Glomerular endothelial cell (primary cell): Measurements from ENCODE around the gene UGT1A10. TPM values are rescaled to one million over a fixed set of nuclear protein-coding genes. Genes with fewer than 3 reads are reported as not detected.
"Not testable (repeated sequence)": the region's sequence is repeated elsewhere in the genome, so short reads cannot be mapped to it uniquely, and the experiment has no call there.

Source experiments
- DNase-seq: peaks from one replicate; pipeline ENCODE4 v3.0.0-alpha.2; 2011; ENCODE audit warnings: low read depth, low spot score; ENCODE audit errors: extremely low read depth
- total RNA-seq: library from RNA; depleted of rRNA; stranded (reverse); fragments of >200 nt; gene quantifications from 2 replicates; pipeline ENCODE4 v1.2.3, GENCODE V29; 2015

UGT1A10 gene
- total RNA-seq, 1 donor from 2014 or later = not detected

DNA sequence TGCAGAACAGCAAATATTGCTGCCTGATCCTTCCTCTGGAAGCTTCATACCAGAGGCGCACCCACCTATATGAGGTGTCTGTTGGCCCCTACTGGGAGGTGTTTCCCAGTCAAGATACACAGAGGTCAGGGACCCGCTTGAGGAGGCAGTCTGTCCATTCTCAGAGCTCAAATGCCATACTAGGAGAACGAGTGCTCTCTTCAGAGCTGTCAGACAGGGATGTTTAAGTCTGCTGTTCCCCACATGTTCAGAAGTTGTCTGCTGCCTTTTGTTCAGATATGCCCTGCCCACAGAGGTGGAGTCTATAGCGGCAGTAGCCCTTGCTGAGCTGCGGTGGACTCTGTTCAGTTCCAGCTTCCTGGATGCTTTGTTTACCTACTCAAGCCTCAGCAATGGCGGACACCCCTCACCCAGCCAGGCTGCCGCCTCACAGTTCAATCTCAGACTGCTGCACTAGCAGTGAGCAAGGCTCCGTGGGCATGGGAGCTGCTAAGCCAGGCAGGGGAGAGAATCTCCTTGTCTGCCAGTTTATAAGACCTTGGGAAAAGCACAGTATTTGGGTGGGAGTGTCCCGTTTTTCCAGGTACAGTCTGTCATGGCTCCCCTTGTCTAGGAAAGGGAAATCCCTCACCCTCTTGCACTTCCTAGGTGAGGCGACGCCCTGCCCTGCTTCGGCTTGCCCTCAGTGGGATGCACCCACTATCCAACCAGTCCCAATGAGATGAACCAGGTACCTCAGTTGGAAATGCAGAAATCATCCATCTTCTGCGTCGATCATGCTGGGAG, 100.8 kb downstream of the UGT1A10 start:
- DNase-seq = not testable (repeated sequence)

GRCh38 chr2:233740870-233741269, 104.6 kb downstream of the UGT1A10 start:
- no peak for DNase-seq

DNA sequence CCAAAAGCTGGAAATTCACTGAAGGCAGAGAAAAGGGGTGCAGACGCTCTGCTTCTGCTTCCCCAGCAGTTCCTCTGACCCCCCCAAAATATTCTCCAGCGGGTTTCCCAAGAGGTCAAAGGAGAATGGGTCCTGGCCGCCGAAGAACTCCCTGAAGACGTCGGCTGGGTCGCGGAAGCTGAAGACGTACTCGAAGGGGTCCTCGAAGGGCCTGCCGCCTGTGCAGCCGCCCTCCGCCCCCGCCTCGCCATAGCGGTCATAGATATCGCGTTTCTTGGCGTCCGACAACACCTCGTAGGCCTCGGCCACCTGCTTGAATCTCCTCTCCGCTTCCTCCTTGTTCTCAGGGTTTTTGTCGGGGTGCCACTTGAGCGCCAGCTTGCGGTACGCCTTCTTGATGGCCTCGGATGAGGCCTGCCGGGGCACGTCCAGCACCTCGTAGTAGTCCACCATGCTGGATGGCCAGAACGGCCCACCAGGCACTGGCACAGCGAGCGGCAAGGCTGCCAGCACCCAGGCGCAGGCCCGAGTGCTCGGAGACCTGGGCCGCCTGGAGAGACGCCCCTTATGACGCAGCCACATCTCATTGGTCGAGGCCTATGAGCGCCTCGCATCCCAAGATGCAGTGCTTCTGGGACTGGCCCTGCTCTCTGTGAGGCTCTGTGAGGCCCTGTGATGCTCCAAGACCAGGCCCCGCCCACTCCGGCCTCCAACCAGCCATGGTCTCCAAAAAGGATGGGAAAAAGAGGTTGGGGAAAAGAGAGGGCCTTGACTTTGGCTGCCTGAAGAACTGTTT, 107.4 kb downstream of the UGT1A10 start:
- no peak for DNase-seq

DNA sequence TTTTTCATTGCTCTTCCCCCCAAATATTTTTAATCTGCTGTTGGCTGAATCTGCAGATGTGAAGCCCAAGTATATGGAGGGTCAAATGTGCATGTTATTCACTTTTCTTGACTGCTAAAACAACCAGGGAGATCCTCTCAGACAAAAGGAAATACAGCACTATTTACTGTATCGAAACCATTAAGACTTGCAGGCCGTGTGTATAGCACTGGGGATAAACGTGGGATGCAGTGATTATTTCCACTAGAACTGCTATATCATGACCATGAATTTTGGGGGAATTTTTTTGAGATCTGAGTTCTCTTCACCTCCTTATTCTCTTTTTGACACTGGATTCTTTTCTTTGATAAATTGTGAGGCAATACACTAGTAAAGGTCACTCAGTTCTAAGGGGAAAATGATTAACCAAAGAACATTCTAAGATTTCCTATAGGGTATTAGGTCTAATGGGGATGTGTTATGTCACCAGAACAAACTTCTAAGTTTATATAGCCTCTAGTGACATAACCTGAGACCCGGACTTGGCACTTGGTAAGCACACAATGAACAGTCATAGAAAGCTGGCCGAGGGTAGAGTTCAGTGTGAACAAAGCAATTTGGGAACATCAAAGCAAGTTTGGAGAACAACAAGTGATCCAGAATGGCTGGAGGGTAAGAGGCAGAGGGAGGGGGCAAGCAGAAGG, 109.0 kb downstream of the UGT1A10 start:
- no peak for DNase-seq

GRCh38 chr2:233745838-233746237, 109.6 kb downstream of the UGT1A10 start:
- DNase-seq = not testable (repeated sequence)

DNA sequence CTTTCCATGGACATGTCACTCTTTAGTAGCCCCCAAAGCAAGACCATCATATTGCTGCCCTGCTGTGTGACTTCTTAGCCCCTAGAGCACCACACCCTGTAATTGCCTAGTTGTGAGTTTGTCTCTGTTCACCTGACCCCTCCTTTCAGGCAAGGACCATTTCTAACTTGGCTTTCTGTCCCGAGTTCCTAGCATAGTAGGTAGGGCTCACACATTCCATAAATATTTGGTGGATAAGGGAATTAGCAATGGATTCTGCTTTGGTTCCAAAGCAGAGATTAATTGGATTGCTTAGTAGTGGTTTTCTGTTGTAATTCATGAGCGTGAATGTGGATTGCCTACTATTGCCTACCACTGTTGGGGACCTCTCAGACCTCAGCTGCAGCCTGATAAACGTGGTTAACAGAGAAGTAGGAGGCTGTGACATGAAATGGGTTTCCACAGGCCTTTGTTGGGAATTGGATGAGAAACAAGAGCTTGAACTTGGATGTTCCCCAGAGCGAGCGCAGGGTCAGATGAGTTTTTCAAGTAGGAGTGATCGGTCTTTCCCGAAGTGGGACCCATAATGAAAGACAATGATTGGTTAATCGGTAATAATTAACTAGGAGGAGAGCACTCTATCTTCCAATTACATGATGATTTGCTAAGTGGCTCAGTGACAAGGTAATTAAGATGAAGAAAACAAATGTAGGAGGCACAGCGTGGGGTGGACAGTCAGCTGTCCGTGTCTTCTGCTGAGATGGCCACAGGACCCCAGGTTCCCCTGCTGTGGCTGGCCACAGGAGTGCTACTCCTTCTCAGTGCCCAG, 110.4 kb downstream of the UGT1A10 start:
- no peak for DNase-seq

DNA sequence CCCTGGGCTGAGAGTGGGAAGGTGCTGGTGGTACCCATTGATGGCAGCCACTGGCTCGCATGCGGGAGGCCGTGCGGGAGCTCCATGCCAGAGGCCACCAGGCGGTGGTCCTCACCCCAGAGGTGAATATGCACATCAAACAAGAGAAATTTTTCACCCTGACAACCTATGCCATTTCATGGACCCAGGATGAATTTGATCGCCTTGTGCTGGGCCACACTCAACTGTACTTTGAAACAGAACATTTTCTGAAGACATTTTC, 111.0 kb downstream of the UGT1A10 start:
- no peak for DNase-seq

DNA sequence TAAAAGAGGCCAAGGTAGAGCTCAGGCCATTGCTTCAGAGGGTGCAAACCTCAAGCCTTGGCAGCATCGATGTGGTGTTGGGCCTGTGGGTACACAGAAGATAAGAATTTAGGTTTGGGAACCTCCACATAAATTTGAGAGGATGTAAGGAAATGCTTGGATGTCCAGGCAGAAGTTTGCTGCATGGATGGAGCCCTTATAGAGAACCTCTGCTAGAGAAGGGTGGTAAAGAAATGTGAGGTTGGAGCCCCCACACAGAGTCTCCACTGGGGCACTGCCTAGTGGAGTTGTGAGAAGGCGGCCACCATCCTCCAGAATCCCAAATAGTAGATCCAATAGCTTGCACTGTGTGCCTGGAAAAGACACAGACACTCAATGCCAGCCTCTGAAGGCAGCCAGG, 114.4 kb downstream of the UGT1A10 start:
- not testable (repeated sequence) for DNase-seq

- not testable (repeated sequence) for DNase-seq
These were observed 115.2 kb downstream of the UGT1A10 start for GRCh38 chr2:233751212-233752009.

- no peak for DNase-seq
These were observed 118.8 kb downstream of the UGT1A10 start for GRCh38 chr2:233754872-233755611.

DNA sequence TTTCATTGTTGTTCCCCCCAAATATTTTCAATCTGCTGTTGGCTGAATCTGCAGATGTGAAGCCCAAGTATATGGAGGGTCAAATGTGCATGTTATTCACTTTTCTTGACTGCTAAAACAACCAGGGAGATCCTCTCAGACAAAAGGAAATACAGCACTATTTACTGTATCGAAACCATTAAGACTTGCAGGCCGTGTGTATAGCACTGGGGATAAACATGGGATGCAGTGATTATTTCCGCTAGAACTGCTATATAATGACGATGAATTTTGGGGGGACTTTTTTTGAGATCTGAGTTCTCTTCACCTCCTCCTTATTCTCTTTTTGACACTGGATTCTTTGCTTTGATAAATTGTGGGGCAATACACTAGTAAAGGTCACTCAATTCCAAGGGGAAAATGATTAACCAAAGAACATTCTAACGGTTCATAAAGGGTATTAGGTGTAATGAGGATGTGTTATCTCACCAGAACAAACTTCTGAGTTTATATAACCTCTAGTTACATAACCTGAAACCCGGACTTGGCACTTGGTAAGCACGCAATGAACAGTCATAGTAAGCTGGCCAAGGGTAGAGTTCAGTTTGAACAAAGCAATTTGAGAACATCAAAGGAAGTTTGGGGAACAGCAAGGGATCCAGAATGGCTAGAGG, 120.3 kb downstream of the UGT1A10 start:
- DNase-seq = no peak

GRCh38 chr2:233758141-233758540, 121.9 kb downstream of the UGT1A10 start:
- DNase-seq = no peak

DNA sequence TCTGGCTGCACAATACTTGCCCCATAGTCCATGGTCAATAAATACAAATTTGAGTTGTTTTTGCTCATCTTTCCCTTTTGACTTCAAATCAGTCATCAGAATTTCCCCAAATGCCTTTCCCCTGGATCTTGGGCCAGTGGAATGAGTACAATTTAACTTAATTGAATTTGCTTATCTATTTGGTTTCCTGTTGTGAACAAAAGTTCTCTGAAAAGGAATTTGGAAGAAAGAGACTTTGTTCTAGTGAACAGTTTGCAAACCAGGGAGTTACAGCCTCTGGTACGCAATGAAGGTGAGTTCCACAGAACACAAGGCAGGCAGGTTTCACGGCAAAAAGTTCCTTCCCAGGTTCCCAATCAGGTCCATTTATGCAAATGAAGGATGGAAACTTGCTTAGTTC, 122.6 kb downstream of the UGT1A10 start:
- no peak for DNase-seq

- DNase-seq = no peak
These were observed 123.8 kb downstream of the UGT1A10 start, which contains the start of gene UGT1A1 for GRCh38 chr2:233760043-233760442. UGT1A1 (plus strand) TSS chr2:233760270; CDS start chr2:233760288, 18 bp downstream.

DNA sequence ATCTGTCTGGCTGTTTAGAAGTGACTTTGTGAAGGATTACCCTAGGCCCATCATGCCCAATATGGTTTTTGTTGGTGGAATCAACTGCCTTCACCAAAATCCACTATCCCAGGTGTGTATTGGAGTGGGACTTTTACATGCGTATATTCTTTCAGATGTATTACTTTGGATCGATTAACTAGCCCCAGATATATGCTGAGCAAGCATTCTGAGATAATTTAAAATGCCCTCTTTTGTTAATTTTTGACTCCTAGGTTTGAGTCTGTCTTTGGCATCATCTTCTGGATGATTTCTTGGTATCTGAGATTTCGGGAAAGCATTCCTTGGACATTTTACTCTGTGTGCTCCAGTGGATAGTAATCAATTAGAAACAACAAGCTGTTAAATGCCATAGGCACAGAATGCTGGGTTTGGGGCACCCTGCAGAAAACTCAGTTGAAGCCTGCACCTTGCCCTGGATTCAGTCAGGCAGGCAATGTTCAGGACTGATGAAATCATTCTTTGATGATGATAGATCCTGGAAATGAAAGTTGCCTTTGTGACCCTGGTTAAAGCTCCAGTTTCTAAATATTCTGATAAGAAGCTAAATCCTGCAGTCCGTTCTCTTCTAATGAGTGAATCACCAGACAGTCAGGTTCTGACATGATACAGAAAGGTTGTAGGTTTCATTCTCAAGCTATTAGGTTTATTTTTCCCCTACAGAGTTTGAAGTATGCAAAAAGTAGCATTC, 125.0 kb downstream of the UGT1A10 start:
- DNase-seq = no peak

DNA sequence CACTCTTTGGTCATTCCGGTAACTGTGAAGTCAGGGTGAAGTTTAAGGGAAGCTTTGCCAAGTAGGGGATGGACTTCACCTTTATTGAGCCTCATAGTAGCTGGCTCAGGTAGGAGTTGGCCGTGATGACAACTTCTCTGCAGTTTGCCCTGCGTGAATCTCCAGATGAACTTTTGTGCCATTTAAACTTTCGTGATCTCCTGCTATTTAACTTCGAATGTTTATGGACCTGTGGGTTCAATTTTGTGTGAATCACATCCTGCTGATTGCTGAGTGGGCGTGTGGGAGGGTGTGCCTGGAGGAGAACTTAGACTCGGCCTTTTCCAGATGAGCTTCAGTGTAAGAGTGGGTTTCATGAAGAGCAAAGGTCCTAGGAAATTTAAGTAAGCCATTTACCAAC, 128.0 kb downstream of the UGT1A10 start:
- DNase-seq = no peak

DNA sequence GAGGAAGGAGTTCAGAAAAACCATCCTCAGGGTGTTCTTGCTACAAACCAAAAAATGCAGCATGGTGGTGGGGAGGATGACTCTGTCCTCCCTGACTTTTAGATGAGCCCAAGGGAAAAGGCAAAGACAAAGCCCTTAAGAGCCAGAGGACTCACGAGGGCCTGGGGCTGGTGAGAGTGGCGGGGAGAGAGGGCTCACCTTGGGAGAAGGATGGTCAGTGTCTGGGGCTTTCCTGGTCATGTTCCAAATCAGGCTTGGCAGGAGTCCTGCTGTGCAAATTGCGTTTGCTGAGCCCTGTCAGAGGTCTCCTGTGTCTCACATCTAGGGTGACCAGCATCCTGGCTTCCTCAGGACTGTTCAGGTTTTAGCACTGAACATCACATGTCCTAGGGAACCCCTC, 128.5 kb downstream of the UGT1A10 start:
- no peak for DNase-seq

GRCh38 chr2:233766416-233766815, 130.2 kb downstream of the UGT1A10 start:
- DNase-seq = no peak
